Right lobe of liver (tissue), 4 donors: ENCODE data around the gene LHX2.

Experiments
- CTCF ChIP-seq, 4 donors: fragments of 200-600 bp in 3 of 4; fragments of 450-650 bp in 1 of 4; IDR thresholded peaks; one replicate each; pipeline versions ENCODE4 v1.5.1 to v1.8.0; 2016 to 2022; ENCODE audit warnings: antibody characterized with exemption in 4 of 4, mild to moderate bottlenecking in 2 of 4
- POLR2A ChIP-seq: fragments of 450-650 bp; IDR thresholded peaks from one replicate; pipeline ENCODE4 v1.6.1; 2017; ENCODE audit warnings: antibody characterized with exemption, mild to moderate bottlenecking
- donor health status: DM: no; HTN: no; CAD: no.
- donor health status: DM: no; HTN: no; CAD: no.
- donor health status: DM: no; HTN: yes; CAD: no.

DNA sequence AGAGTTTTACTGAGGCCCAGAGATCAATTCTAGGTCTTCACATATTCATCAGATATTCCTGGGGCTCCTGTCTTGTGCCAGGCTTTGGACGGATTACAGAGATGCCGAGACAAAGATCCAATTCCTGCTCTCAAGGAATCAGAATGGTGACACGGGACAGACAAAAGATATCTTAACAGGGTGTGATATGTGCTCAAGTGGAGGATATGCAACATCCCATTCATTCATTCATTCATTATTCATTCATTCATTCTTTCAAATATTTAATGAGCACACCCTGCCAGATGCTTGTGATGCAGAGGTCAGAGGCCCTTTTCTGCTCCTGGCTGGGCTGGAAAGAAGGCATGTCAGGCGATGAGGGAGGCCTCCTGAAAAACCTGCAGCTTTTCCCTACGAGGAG is 21.8 kb downstream of the LHX2 start:
- TF ChIP-seq CTCF (IDR thresholded peaks at IDR 0.05) = no peak
- TF ChIP-seq POLR2A = no peak
